Smooth muscle cell (in vitro differentiated cells): ENCODE results near the gene DOC2A. TPM values are rescaled to one million over a fixed set of nuclear protein-coding genes. Genes with fewer than 3 reads are reported as not detected.

Source experiments
- DNase-seq: peaks from one replicate; lab custom pipeline; 2025; ENCODE audit not compliant: unreplicated experiment; lab: John Stamatoyannopoulos, UW
- H2AFZ ChIP-seq: fragments of 200-600 bp; sonication (generic); 2 replicates; pipeline ENCODE4 v1.6.0; 2016; ENCODE audit warnings: antibody characterized with exemption, low read depth, mild to moderate bottlenecking
- H3F3A ChIP-seq: fragments of 200-600 bp; sonication (generic); 2 replicates; pipeline ENCODE4 v1.6.0; 2017; ENCODE audit warnings: antibody characterized with exemption, low read depth
- H3K27ac ChIP-seq: fragments of 200-600 bp; sonication (generic); 2 replicates; pipeline ENCODE4 v1.5.1; 2016; ENCODE audit warnings: low read depth, mild to moderate bottlenecking
- H3K27me3 ChIP-seq: fragments of 200-600 bp; sonication (generic); 2 replicates; pipeline ENCODE4 v1.6.1; 2016; ENCODE audit warnings: low read depth, mild to moderate bottlenecking
- H3K36me3 ChIP-seq: fragments of 200-600 bp; sonication (generic); 2 replicates; pipeline ENCODE4 v1.5.1; 2016; ENCODE audit warnings: low read depth
- H3K4me1 ChIP-seq: fragments of 200-600 bp; sonication (generic); 2 replicates; pipeline ENCODE4 v1.5.1; 2016; ENCODE audit warnings: low read depth
- H3K4me2 ChIP-seq: fragments of 200-600 bp; sonication (generic); 2 replicates; pipeline ENCODE4 v1.6.0; 2016; ENCODE audit warnings: mild to moderate bottlenecking
- H3K4me3 ChIP-seq: fragments of 200-600 bp; sonication (generic); 2 replicates; pipeline ENCODE4 v1.5.1; 2016; ENCODE audit warnings: mild to moderate bottlenecking
- H3K79me2 ChIP-seq: fragments of 200-600 bp; sonication (generic); 2 replicates; pipeline ENCODE4 v1.6.0; 2016; ENCODE audit warnings: low read depth, mild to moderate bottlenecking
- H3K9ac ChIP-seq: fragments of 200-600 bp; sonication (generic); 2 replicates; pipeline ENCODE4 v1.6.0; 2016; ENCODE audit warnings: low read depth
- H3K9me3 ChIP-seq: fragments of 200-600 bp; sonication (generic); replicated peaks from 2 replicates; pipeline ENCODE4 v1.5.1; 2016; ENCODE audit warnings: low read depth
- H4K20me1 ChIP-seq: fragments of 200-600 bp; sonication (generic); 2 replicates; pipeline ENCODE4 v1.6.0; 2016; ENCODE audit warnings: low read depth
- CTCF ChIP-seq: fragments of 200-600 bp; sonication (generic); IDR thresholded peaks from 2 replicates; pipeline ENCODE4 v1.5.1; 2017; ENCODE audit warnings: borderline replicate concordance, mild to moderate bottlenecking, antibody characterized with exemption; ENCODE audit not compliant: insufficient read depth, poor library complexity, severe bottlenecking
- WGBS: methylation state at CpG from one replicate; pipeline ENCODE4 v1.1.7; 2016; ENCODE audit warnings: low lambda C conversion rate; 5-methylcytosine and 5-hydroxymethylcytosine counted together
- polyA plus RNA-seq: library from polyadenylated mRNA; unstranded; fragments of >200 nt; fragmentation: Nextera tagmentation; extraction: Ambion mirVana; gene quantifications from 2 replicates; pipeline ENCODE4 v1.2.1, GENCODE V29; 2016
- total RNA-seq: library from RNA; depleted of rRNA; stranded (reverse); fragments of >200 nt; gene quantifications from 2 replicates; pipeline ENCODE4 v1.2.3, GENCODE V29; 2014

The DOC2A gene
- total and polyA plus RNA-seq, 2 experiments from 2014 or later = 0.09 TPM; not detected in 1

- peaks cover 16% of the 10 kb centered on the region for H3F3A ChIP-seq
- no peak for DNase-seq
- H3K79me2 ChIP-seq = peaks cover 42% of the 10 kb centered on the region
- H3K9ac ChIP-seq = no peak overlapping the region
- H3K27ac ChIP-seq = no peak overlapping the region
- no peaks in the 10 kb centered on the region for H3K9me3 ChIP-seq
- peaks cover 38% of the 10 kb centered on the region for H4K20me1 ChIP-seq
- TF ChIP-seq CTCF = no peak
- peaks cover 3% of the 10 kb centered on the region for H3K36me3 ChIP-seq
- H3K27me3 ChIP-seq = no peaks in the 10 kb centered on the region
- 71% methylated on average over 6 of the region's 6 CpGs for WGBS
- peaks cover 25% of the 10 kb centered on the region for H3K4me1 ChIP-seq
- H3K4me3 ChIP-seq = no peak overlapping the region
- H2AFZ ChIP-seq = no peak overlapping the region
- H3K4me2 ChIP-seq = no peak overlapping the region
Measured at GRCh38 chr16:29972992-29973383, 37.8 kb downstream of the DOC2A start.

GRCh38 chr16:29972500-29972899, 38.3 kb downstream of the DOC2A start:
- Histone ChIP-seq H3K4me2 (no peak overlapping the region), H2AFZ (no peak overlapping the region), H3K36me3 (peaks cover 3% of the 10 kb centered on the region), H3K4me3 (no peak overlapping the region), H3K4me1 (peaks cover 25% of the 10 kb centered on the region), H3K27ac (no peak overlapping the region), H4K20me1 (peaks cover 33% of the 10 kb centered on the region), H3K27me3 (no peaks in the 10 kb centered on the region), H3K79me2 (peaks cover 37% of the 10 kb centered on the region), H3K9ac (no peak overlapping the region), H3F3A (peaks cover 16% of the 10 kb centered on the region), H3K9me3 (no peaks in the 10 kb centered on the region)
- TF ChIP-seq CTCF = no peak
- WGBS = 100% methylated on average over 1 of the region's 1 CpG
- no peak for DNase-seq

GRCh38 chr16:29971304-29971703, 39.5 kb downstream of the DOC2A start:
- Histone ChIP-seq H3K4me1 (peaks cover 17% of the 10 kb centered on the region), H2AFZ (no peak overlapping the region), H3K9me3 (no peaks in the 10 kb centered on the region), H3K4me2 (no peak overlapping the region), H4K20me1 (peaks cover 21% of the 10 kb centered on the region), H3K79me2 (peaks cover 25% of the 10 kb centered on the region), H3K27ac (no peak overlapping the region), H3F3A (peaks cover 16% of the 10 kb centered on the region), H3K36me3 (peaks cover 3% of the 10 kb centered on the region), H3K9ac (no peak overlapping the region), H3K27me3 (no peaks in the 10 kb centered on the region), H3K4me3 (no peak overlapping the region)
- WGBS = 95% methylated on average over 8 of the region's 8 CpGs
- TF ChIP-seq CTCF = no peak
- DNase-seq = no peak

DNA sequence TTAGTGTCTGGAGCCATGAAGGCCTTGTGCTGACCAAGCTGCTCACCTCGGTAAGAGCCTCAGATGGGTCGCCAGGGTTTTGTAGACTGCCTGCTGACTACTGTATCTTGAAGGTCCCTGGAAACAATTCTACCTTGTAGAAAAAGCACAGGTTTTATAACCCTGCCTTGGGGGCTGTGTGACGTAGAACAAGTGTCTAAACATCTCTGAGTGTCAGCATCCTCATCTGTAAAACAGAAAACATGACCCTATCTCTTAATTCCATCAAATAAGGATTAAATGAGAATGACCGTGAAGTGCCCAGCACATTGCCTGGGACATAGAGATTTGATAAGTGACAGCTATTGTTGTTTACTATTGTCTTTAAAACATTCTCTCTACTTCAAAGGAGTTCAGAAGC, 42.6 kb downstream of the DOC2A start:
- WGBS = 98% methylated on average over 4 of the region's 4 CpGs

More for the DNA sequence above, 42.6 kb downstream of the DOC2A start:
- H3K79me2 ChIP-seq = no peaks in the 10 kb centered on the region
- H4K20me1 ChIP-seq = no peaks in the 10 kb centered on the region
- no peak overlapping the region for H3K4me3 ChIP-seq
- peaks cover 15% of the 10 kb centered on the region for H3F3A ChIP-seq
- H3K27ac ChIP-seq = no peak overlapping the region
- no peaks in the 10 kb centered on the region for H3K9me3 ChIP-seq
- no peaks in the 10 kb centered on the region for H3K4me1 ChIP-seq
- no peak for DNase-seq
- no peaks in the 10 kb centered on the region for H3K27me3 ChIP-seq
- peaks cover 3% of the 10 kb centered on the region for H3K36me3 ChIP-seq
- H3K9ac ChIP-seq = no peak overlapping the region
- no peak overlapping the region for H2AFZ ChIP-seq
- H3K4me2 ChIP-seq = no peak overlapping the region
- TF ChIP-seq CTCF = no peak
